ENCODE data around the gene HID1.

DNA sequence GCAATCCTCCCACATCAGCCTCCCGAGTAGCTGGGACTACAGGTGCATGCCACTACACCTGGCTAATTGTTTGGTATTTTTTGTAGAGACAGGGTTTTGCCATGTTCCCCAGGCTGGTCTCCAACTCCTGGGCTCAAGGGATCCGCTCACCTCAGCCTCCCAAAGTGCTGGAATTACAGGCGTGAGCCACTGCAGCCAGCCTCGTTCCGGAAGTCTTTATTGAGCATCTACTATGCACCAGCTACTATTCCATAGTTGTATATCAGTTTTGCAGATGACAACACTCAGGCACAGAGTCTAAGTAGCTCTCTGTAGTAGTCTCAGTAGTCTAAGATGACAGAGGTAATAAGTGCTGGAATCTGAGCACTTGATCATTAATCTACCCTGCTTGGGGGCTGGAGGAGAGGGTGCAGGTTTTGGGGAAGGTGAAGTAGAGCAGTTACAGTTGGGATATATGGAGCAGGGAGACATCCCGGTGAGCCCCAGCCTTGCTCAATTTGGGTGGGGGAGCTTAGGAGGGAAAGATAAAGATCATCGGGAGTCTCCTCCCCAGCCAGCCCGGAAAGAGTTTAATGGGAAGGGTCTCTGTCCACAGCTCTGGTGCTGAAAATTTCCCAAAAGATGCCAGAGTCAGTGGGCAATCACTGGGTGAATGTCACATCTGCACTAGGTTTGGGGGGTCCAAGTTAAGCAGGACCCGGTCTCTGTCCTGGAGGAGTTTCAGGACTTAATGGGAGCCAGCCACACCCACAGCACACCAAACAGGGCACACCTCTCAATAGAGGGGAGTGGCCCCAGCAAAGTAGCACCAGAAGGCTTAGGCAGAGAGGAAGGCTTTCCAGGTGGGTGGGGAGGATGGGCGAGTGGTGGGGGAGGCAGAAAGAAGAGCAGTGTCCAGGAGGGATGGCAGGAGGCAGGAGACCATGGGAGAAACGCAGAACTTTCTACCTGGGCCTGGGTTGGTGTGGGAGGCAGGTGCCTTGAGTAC lies 35.2 kb downstream of the HID1 start:
- TF ChIP-seq, protein P1, sequence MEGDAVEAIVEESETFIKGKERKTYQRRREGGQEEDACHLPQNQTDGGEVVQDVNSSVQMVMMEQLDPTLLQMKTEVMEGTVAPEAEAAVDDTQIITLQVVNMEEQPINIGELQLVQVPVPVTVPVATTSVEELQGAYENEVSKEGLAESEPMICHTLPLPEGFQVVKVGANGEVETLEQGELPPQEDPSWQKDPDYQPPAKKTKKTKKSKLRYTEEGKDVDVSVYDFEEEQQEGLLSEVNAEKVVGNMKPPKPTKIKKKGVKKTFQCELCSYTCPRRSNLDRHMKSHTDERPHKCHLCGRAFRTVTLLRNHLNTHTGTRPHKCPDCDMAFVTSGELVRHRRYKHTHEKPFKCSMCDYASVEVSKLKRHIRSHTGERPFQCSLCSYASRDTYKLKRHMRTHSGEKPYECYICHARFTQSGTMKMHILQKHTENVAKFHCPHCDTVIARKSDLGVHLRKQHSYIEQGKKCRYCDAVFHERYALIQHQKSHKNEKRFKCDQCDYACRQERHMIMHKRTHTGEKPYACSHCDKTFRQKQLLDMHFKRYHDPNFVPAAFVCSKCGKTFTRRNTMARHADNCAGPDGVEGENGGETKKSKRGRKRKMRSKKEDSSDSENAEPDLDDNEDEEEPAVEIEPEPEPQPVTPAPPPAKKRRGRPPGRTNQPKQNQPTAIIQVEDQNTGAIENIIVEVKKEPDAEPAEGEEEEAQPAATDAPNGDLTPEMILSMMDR (IDR thresholded peaks at IDR 0.05) = no peak
- TF ChIP-seq, protein P2, sequence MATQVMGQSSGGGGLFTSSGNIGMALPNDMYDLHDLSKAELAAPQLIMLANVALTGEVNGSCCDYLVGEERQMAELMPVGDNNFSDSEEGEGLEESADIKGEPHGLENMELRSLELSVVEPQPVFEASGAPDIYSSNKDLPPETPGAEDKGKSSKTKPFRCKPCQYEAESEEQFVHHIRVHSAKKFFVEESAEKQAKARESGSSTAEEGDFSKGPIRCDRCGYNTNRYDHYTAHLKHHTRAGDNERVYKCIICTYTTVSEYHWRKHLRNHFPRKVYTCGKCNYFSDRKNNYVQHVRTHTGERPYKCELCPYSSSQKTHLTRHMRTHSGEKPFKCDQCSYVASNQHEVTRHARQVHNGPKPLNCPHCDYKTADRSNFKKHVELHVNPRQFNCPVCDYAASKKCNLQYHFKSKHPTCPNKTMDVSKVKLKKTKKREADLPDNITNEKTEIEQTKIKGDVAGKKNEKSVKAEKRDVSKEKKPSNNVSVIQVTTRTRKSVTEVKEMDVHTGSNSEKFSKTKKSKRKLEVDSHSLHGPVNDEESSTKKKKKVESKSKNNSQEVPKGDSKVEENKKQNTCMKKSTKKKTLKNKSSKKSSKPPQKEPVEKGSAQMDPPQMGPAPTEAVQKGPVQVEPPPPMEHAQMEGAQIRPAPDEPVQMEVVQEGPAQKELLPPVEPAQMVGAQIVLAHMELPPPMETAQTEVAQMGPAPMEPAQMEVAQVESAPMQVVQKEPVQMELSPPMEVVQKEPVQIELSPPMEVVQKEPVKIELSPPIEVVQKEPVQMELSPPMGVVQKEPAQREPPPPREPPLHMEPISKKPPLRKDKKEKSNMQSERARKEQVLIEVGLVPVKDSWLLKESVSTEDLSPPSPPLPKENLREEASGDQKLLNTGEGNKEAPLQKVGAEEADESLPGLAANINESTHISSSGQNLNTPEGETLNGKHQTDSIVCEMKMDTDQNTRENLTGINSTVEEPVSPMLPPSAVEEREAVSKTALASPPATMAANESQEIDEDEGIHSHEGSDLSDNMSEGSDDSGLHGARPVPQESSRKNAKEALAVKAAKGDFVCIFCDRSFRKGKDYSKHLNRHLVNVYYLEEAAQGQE (IDR thresholded peaks at IDR 0.05) = peak; percentile 88
- TF ChIP-seq POLR2A (IDR thresholded peaks at IDR 0.05; ENCODE audit: low read length) (no peak), MYC (IDR thresholded peaks at IDR 0.05; ENCODE audit: borderline replicate concordance, low read length) (no peak), MAFK (IDR thresholded peaks at IDR 0.05; ENCODE audit: partially characterized antibody) (no peak), ESRRA (IDR thresholded peaks at IDR 0.05; ENCODE audit: borderline replicate concordance, low read length) (no peak), NFE2L2 (conservative IDR thresholded peaks at IDR 0.05; ENCODE audit: low read length) (no peak), CHD2 (IDR thresholded peaks at IDR 0.05; ENCODE audit: low read length, partially characterized antibody) (no peak), HOXA7 (CRISPR knock-in tag; IDR thresholded peaks at IDR 0.05) (no peak), RFX5 (IDR thresholded peaks at IDR 0.05) (no peak), CEBPB (IDR thresholded peaks at IDR 0.05) (no peak), SREBF2 (IDR thresholded peaks at IDR 0.05) (no peak)
- TF ChIP-seq, protein P3, sequence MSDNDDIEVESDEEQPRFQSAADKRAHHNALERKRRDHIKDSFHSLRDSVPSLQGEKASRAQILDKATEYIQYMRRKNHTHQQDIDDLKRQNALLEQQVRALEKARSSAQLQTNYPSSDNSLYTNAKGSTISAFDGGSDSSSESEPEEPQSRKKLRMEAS (IDR thresholded peaks at IDR 0.05) = no peak
- TF ChIP-seq, protein P4, sequence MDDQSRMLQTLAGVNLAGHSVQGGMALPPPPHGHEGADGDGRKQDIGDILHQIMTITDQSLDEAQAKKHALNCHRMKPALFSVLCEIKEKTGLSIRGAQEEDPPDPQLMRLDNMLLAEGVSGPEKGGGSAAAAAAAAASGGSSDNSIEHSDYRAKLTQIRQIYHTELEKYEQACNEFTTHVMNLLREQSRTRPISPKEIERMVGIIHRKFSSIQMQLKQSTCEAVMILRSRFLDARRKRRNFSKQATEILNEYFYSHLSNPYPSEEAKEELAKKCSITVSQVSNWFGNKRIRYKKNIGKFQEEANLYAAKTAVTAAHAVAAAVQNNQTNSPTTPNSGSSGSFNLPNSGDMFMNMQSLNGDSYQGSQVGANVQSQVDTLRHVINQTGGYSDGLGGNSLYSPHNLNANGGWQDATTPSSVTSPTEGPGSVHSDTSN (IDR thresholded peaks at IDR 0.05) = no peak

Measured in A549 (cell line).